Muscle of arm (tissue), 12 donors: ENCODE data around the gene DNASE1. TPM values are rescaled to one million over a fixed set of nuclear protein-coding genes. Genes with fewer than 3 reads are reported as not detected.
"Not testable (repeated sequence)": the region's sequence is repeated elsewhere in the genome, so short reads cannot be mapped to it uniquely, and the experiment has no call there.

Experiments
- DNase-seq: peaks from one replicate; pipeline ENCODE4 v3.0.0-alpha.2; 2013
- polyA plus RNA-seq, 12 donors: library from polyadenylated mRNA; unstranded; fragments of 120-200 nt; gene quantifications; one replicate each; pipeline ENCODE4 v1.2.1, GENCODE V29; 2013; ENCODE audit not compliant: insufficient read length in 12 of 12

Gene DNASE1
- polyA plus RNA-seq, 12 donors = 12.8 to 116 (median 18.0) TPM

GRCh38 chr16:3640207-3640606 lies 14.3 kb upstream of the DNASE1 start:
- DNase-seq = no peak

- no peak for DNase-seq
Measured at GRCh38 chr16:3640632-3641501, 13.6 kb upstream of the DNASE1 start.

- no peak for DNase-seq
Measured at GRCh38 chr16:3641801-3642396, 12.6 kb upstream of the DNASE1 start.

DNA sequence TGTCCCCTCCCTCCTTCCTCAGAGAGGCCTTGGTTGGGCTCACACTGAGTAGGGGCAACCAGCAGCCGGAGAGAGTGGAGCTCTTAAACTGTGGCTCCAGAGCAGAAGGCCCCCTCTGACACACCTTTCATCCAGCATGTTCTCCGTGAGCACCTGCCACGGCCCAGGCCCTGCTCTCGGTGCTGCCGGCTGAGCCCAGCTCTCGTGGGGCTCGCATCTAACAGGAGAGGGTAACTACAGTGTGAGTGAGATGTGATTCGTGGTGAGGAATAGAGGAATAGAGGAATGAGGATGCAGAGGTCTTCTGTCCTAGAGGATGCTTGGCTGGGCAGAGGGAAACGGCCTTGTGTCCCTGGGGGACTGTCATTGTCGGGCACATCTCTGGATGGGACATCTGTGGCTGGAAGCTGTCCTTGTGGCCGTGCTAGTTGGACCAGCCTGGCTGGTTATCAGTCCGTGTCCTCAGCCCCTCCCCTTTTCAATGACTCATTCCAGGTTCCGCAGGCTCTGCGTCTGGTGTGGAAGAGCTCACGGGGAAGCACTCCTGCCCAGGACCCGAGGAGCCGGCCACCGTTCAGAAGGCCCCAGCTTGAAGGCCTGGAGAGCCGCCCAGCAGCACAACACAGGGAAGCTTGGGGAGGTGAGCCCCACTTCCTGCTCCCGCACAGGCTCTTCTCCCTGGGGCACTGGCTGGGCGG lies 11.9 kb upstream of the DNASE1 start:
- no peak for DNase-seq

DNA sequence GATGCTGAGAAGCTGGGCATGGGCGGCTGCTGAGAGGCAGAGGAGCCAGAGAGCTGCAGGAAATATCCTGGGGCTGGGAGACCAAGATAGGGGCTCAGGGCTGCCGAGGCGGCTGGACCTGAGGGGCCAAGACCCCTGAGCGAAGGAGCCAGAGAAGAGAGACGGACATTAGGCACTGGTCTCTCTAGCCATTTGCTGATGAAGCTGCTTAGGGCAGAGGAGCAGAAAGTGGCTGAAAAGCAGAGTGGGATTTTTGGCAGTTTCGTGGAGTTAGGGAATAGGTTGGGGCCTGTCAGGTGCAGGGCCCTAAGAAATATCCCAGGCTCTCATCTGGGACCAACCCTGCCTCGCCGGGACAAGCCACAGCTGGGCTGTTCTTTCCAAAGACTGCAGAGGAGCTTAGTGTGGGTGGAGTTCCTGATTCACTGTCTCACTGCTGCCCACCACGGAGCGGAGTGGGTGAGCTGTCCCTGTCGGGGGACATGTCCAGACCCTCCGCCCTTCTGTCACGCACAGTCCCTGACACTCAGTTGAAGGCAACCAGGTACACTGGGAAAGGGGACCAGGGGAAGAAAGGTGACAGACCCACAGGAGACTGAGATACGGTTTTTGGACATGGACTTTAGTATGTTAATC lies 11.3 kb upstream of the DNASE1 start:
- no peak for DNase-seq

DNA sequence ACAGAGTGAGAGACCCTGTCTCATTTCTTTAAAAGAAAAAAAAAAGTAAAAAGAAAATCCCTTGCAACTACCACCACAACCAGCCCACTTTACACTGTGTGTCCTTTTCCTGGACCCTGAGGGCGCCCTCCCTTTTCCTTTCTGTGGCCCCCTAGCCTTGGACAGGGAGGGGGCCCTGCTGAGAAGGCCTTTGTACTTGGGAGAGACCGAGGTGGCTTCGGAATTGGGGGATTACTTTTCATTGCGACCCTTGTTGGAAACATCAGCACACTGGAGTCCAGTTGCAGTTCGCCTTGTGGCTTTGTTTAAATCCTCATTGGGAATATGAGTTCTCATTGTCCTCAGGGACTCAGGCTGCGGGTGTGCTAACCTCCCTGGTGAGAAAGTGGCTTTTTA lies 9.4 kb upstream of the DNASE1 start:
- no peak for DNase-seq

DNA sequence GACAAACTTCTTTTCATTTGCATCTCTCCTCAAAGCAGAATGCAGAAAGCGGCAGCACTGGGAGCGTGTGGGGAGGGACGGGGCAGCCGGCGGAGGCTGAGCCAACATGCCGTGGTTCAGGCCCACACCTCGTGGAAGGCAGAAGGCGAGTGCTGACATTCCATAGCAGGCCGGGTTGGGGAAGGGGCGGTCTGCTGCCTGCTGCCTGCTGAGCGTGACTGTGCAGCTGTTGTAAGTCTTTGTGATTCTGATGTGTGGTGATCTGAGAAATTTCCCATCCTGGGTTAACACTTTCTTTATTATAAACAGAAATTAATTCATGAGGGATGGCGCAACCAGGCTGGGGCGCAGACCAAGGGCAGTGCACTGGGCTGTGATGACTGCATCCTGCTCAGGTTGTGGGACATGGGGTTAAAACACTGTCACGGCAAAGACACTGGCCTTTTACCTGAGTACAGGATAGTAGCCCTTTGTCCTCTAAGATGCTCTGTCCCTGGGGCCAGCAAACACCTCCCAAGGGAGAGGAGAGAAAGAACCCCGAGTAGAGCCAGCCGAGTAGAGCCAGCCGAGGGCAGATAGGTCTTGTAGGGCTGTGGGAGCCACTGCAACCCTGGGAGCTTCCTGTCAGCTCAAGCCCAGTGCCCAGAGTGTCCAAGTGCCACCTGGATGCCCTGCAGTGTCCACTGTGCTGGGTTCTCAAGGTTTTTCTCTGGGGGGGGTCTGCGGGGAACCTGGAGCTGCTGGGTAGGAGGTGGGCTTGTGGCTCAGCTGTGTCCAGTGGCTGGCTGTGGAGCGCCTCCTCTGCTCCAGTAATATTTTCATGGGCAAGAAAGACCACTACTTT lies 8.8 kb upstream of the DNASE1 start:
- DNase-seq = no peak

- no peak for DNase-seq
Measured at GRCh38 chr16:3646348-3646920, 8.1 kb upstream of the DNASE1 start.

- DNase-seq = no peak
Measured at GRCh38 chr16:3650631-3651265, 3.7 kb upstream of the DNASE1 start.

DNA sequence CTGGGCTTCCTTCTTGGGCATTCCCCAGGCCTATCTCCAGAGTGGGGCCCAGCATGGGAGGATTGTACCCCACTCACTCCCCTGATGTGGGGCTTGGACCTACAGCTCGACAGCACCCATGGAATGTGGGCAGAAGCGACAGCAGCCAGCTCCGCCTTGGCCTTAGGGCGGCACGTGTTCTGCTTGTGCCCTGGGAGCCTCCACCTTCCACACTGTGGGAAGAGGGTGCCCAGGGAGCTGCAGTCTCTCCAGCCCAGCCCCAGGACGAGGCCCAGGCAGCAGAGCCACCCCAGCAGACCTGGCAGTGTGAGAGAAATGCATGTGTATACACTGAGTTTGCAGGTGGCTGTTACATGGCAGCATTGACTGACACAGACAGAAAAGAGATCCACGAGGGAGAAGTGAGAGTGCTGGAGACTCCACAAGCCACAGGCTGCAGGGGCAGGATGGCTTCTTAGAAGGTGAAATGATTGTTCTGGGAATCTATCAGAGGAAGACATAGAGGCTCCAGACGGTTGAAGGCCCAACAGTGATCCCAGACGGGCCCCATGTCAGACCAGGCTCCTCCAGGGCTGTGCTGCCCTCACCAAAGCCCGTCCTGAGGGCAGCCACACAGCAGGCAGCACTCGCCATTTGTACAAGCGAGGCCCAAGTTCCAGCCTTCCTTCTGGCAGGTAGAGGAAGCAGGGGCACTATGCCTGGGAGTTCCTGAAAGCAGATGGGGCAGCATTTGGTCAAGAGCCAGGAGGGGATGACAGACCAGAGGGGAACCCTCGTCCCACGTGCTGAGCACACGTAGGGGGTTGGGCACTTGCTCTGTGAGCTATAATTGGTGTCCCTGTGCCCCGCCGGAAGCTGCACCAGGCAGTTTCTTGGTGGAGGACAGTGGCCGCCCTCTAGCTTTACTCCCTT lies 2.8 kb upstream of the DNASE1 start:
- no peak for DNase-seq

DNA sequence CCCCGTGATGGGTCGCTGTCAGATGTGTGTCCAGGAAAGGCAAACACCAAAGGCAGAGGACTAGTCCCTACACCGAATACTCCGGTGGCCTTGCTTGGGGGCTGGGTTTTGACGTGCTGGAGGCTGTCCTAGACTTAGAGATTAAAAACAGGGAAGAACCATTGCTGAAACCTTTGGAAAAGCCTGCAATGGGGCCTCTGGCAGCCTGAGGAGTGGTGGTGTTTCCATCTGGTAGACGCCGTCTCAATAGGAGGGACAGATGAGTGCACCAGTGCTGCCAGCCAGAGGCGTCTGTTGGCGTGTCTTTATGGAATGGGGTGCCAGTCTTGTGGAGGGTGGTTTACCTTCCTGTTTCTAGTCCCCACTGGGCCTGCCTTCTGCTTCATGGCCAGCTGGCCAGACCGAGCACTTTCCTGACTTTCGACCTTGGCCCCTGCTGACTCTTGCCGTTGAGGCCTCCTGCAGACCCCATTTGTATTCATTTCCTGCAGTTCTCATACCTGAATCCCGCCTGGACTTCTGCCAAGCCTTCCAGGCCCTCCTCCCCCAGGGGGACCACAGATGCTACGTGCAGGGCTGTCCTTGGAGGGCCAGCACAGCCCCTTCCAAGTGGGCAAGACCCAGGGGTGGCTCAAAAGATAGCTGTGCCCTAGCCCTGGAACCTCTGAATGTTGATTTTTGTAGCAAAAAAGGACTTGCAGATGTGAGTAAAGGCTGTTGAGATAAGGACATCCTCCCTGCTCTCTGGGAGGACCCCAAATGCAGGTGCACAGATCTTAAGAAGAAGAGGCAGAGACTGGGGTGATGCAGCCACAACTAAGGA lies 1.9 kb upstream of the DNASE1 start:
- DNase-seq = no peak

DNA sequence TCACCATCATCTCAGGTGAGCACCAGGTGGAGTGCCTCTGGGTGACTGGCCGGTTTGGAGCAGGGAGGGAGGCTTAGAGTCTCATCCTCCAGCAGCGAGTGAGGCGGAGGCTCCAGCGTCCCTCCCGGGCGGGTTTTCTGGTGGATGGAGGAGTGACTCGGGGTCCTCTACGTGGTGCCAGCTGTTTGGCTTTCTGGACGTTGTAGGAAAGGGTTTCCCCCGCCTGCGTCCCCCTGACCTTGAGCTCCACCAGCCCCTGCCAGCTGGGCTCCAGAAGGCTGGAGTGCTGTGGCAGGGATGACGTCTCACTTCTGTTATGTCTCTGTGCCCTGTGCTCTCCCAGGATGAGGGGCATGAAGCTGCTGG lies 522 bp downstream of the DNASE1 start:
- DNase-seq = no peak

DNA sequence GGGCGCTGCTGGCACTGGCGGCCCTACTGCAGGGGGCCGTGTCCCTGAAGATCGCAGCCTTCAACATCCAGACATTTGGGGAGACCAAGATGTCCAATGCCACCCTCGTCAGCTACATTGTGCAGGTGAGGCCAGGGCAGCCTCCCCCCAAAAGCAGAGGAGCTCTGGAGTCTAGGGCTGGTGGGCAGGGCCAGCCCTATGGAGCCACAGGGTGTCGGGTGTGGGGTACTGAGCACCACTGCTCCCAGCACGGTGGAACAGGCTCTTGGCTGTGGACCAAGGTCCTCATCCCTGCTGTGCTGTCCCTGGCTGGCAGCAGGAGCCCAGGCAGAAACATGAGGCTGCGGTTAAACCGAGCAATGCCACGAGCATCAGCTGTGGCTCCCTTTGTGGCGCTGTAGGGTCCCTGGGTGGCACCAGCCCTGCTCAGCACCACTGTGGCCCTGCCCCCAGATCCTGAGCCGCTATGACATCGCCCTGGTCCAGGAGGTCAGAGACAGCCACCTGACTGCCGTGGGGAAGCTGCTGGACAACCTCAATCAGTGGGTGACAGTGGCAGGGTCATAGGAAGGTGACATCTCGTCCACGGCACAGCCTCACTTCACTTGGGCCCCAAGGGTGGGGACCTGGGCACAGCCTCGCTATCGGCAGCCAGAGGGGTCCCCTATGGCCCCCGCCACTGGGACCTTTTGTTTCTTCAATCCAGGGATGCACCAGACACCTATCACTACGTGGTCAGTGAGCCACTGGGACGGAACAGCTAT lies 1.1 kb downstream of the DNASE1 start:
- no peak for DNase-seq

DNA sequence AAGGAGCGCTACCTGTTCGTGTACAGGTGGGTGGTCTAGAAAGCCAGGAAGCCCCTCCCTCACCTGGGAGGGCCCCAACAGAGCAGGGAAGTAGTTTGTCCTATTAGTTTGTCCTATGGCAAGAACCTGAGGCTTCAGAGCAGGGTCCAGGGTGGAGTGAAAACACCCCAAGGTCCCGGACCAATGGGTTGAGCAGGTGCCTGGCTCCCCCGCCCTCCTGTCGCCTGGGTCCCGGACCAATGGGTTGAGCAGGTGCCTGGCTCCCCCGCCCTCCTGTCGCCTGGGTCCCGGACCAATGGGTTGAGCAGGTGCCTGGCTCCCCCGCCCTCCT lies 1.6 kb downstream of the DNASE1 start:
- not testable (repeated sequence) for DNase-seq

GRCh38 chr16:3656491-3657468 lies 2.3 kb downstream of the DNASE1 start:
- DNase-seq = no peak

- no peak for DNase-seq
Measured at GRCh38 chr16:3659251-3659650, 4.8 kb downstream of the DNASE1 start.

GRCh38 chr16:3661311-3661710 lies 6.8 kb downstream of the DNASE1 start:
- DNase-seq = no peak
